Raji (cell line): ENCODE measurements around the gene AHDC1.

Experiments used
- POLR2A ChIP-seq: IDR thresholded peaks from 2 replicates; pipeline ENCODE4 v1.6.1; 2011; ENCODE audit warnings: low read depth, low read length, control low read depth; ENCODE audit not compliant: insufficient read depth

AHDC1 gene

GRCh38 chr1:27635396-27636142, 31.6 kb upstream of the AHDC1 start:
- TF ChIP-seq POLR2A = no peak

DNA sequence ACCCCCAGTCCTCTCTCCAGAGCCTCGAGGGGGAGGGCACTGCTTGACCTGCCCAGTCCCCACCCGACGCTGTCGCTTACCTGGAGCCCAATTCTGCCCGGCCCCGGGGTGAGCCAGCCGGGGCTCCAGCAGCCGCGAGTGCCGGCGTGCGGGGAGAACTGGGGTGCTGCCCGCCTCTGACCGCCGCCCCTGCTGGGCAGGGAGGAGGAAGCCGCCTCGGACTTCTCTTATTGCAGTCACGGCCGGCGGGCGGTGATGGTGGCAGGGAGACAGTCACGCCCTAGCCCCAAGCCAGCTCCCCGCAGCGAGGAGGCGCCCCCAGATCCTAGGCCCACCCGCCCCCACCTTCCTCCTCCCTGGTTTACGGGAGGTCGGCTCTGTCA, 31.0 kb upstream of the AHDC1 start, which contains the start of gene FGR:
Gene FGR (minus strand): TSS at position 201 of the 383 bp plus-strand sequence. CDS start 11,269 bp downstream, outside the sequence.
- no peak for TF ChIP-seq POLR2A

GRCh38 chr1:27634177-27634984, 30.4 kb upstream of the AHDC1 start:
- no peak for TF ChIP-seq POLR2A

DNA sequence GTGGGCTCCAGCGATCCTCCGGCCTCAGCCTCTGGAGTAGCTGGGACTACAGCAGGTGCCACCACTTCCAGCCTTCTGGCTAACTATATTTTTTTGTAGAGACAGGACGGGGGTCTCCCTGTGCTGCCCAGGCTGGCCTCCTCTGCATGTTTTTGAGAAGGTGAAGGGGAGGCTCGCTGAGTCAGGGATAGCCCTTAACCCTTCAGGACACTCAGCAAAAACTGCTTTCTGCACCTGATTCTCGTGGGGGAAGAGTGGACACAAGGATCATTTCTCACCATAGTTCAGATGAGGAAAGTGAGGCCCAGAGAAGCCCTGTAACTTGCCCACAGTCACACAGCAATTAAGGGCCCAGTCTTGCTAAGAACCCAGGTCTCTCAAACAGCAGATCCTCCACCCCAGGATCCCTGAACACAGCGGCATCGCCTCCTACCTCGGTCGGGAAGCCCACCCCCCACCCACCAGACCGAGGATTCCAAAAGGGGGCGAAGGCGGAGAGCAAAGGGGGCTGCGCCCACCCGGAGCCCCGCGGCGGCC, 29.8 kb upstream of the AHDC1 start:
- TF ChIP-seq POLR2A = no peak

- TF ChIP-seq POLR2A = no peak
These were observed 29.3 kb upstream of the AHDC1 start for GRCh38 chr1:27633298-27633610.

DNA sequence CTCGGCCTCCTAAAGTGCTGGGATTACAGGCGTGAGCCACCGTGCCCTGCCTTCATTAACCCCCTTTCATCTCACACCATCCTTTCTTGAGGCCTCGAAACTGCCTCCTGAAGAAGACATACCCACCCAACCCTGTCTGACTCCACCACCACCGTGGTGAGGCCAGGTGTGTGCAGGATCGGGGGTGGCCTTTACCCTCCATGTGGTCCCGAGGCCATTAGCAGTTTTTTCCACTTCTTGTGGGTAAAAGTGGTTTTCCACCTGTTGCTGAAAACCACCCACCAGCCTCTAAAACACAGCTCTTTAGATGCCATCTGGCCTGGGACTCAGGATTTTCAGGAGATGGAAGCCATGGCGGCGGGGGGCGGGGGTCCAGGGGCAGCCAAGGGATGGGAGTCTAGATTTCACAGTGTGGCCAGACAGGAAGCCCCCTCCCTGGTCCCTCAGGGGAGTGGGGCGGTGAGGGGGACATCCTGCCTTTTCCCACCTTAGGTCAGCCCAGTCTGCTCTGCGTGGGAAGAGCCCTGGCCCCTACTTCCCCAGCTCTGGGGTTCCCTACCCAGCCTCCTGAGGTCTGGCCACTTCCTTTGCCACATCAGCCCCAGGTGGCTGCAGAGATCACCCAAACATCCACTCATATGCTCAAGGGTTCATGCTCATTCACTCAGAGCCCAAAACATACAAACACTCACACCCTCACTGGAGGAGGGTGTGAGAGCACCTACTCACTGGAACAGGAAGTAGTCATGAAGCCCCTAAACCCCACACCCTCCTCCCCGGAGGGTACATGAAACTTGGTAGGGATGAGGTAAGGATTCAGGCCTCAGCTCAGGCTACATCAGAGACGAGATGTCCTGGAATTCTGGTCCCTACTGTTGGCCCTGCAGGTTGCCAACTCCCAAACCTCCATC, 28.7 kb upstream of the AHDC1 start:
- no peak for TF ChIP-seq POLR2A

- no peak for TF ChIP-seq POLR2A
These were observed 27.0 kb upstream of the AHDC1 start for GRCh38 chr1:27630859-27631491.

- no peak for TF ChIP-seq POLR2A
These were observed 24.8 kb upstream of the AHDC1 start for GRCh38 chr1:27628712-27629111.

- no peak for TF ChIP-seq POLR2A
These were observed 23.1 kb upstream of the AHDC1 start for GRCh38 chr1:27627061-27627460.

DNA sequence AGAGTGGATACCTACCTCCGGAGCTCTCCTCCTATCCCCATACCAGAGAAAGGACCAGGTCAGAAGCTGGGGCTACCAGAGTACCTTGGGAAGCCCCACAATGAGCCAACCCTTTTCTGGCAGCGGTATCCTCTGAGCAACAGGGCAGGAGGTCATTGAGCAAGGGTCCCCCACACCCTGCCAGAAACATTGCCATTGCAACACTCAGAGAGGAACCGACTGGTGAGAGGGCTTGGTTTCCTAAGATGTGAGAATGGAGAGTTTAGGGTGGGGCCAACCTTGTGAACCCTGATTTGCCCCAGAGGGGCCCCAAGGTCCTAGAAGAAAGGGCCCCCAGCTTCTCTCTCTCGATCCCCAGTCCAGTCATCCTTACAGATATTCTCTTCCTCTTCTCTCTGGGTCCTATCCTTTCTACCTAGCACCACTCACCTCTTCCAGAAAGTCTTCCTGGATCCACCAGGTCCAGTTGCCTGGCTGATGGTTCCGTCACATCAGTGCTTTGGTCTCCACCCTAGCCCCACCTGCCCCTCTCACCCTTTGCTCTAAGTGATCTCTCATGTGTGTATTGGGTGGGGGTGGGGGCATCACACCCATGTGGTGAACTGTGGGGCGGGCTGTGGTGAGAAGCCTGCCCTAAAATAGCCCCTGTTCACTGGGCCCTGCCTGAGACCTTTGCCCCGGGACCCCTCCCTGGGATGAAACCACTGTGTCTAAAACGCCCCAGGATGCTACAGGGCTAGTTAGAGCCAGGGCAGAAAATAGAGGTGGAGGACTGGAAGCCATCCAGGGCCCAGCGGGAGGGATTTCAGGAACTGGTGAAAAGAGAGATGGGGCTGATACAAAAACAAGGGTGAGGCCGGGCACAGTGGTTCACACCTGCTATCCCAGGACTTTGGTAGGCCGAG, 22.3 kb upstream of the AHDC1 start:
- no peak for TF ChIP-seq POLR2A

DNA sequence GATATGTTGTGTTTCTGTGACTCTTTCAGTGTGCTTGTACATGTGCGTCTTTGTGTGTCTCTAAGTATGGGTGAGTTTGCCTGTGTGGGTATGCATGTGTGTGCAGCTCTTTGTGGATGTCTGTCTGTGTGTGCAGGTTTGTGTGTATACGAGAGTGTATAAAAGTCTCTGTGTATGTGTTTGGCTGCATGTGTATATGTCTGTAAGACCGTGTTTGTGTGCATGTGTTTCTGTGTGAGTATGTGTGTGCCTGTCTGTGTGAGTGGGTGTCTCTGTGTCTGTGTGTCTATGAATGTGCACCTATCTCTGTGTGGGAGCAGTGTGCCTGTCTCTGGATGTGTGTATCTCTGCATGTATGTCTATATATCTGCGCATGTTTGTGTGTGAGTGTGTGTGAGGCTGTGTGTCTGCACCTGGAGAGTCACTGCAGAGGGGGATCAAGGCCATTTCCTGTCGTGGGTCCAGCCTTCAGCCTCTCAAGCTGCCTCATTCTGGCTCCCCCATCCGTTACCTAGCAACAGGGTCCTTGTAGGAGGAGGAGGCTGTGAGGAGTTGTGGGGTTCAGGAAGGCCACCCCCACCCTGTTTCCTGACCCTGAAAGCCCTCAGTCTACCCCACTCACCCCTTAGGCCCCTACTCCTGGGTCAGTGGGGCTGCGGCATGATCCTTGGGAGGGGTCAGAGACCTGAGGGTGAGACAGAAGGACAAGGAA, 20.7 kb upstream of the AHDC1 start:
- no peak for TF ChIP-seq POLR2A

DNA sequence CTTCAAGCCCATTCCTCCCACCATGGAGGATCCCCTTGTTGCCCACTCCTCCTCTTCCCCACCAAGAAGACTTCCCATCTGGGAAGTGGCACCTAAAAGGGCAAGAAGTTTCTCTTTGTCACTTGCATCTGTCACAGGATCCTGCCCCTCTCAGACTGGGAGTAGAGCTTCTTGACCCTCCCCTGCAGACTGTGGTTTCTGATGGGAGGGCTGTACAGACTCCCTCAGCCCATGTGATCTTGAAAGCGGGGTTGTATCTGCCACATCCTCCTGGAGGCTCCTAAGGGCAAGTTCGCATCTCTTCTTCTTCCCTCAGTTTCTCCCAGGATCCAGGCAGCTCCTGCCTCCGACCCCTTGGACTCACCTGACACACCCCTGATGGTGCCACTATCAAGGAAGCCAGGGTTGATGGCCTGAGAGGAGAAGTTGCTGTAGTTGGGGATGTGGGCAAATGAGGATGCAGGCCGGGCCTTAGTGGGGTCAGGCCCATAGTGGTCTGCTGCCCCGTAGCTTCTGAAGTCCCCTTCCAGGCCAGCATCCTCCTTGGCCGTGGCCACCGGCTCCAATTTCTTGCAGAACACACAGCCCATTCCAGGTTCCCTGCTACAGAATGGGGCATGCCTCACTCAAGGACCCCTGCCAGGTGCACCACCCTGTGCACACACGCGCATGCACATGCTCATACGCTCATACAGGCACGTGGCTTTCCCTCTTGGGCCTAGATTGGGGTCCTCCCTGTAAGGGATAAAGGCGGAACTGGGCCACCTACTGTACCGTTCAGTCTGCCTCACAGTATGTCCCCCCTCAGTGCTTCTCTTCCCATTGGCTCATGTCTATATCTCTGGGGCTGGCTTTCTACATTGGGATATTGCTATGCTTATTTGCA, 19.6 kb upstream of the AHDC1 start:
- TF ChIP-seq POLR2A = no peak
